ENCODE measurements around the gene HOXA5.

The HOXA5 gene

GRCh38 chr7:27174874-27175625 lies 31.6 kb upstream of the HOXA5 start:
- Histone ChIP-seq H3K27ac (ENCODE audit: extremely low read depth, low read depth, low read length) (peak overlapping the region; percentile 100), H3K4me3 (ENCODE audit: low read depth, low read length) (peak overlapping the region; percentile 76), H3K9me3 (ENCODE audit: control insufficient read depth, insufficient read depth, low read depth, low read length) (no peaks in the 10 kb centered on the region), H3K36me3 (ENCODE audit: control insufficient read depth in 2 of 2, insufficient read depth in 1 of 2, low read length in 2 of 2) (peaks cover 8% of the 10 kb centered on the region in 2 experiments), H3K4me1 (ENCODE audit: control insufficient read depth, insufficient read depth, low read length) (peaks cover 10% of the 10 kb centered on the region)
- POLR2A ChIA-PET = interaction anchor here (0.6 to 11.2 kb wide), 12 partner anchors 9 to 1312 kb away, joined by 3 to 237 read pairs (median 4); partner anchors contain the start of genes CBX3, HOXA11, HOXA13 and HOXA3
- CTCF ChIA-PET = interaction anchor here (0.7 to 2.2 kb wide), 2 partner anchors 9 to 466 kb away, joined by 3 to 7 read pairs; partner anchors contain the start of gene HOXA11
- TF ChIP-seq ZSCAN4 (tag by site-specific recombination; IDR thresholded peaks at IDR 0.05) (peak; percentile 79), GLIS1 (tag by site-specific recombination; IDR thresholded peaks at IDR 0.05) (peak; percentile 35; the same call in 1 of the 2 replicates), ATF2 (tag by site-specific recombination; IDR thresholded peaks at IDR 0.05; ENCODE audit: low read depth) (no peak), AEBP2 (tag by site-specific recombination; IDR thresholded peaks at IDR 0.05; ENCODE audit: borderline replicate concordance) (no peak), HOXD13 (CRISPR knock-in tag; IDR thresholded peaks at IDR 0.05; ENCODE audit: borderline replicate concordance) (no peak), SP3 (tag by site-specific recombination; IDR thresholded peaks at IDR 0.05) (peak; percentile 55; the same call in 1 of the 2 replicates), ZNF692 (tag by site-specific recombination; IDR thresholded peaks at IDR 0.05) (no peak), PRDM10 (tag by site-specific recombination; IDR thresholded peaks at IDR 0.05) (peak; percentile 96), ZNF248 (tag by site-specific recombination; IDR thresholded peaks at IDR 0.05) (no peak), REPIN1 (tag by site-specific recombination; IDR thresholded peaks at IDR 0.05; ENCODE audit: low read depth) (no peak), ZNF830 (tag by site-specific recombination; IDR thresholded peaks at IDR 0.05; ENCODE audit: low read depth) (no peak), KLF9 (tag by site-specific recombination; IDR thresholded peaks at IDR 0.05; ENCODE audit: low read depth) (peak; percentile 87), ZNF16 (tag by site-specific recombination; IDR thresholded peaks at IDR 0.05; ENCODE audit: low read depth) (no peak), WT1 (tag by site-specific recombination; IDR thresholded peaks at IDR 0.05) (peak; percentile 64), OSR2 (tag by site-specific recombination; IDR thresholded peaks at IDR 0.05) (peak; percentile 8; the same call in 1 of the 2 replicates), ZBTB21 (tag by site-specific recombination; IDR thresholded peaks at IDR 0.05) (no peak), ZNF433 (tag by site-specific recombination; IDR thresholded peaks at IDR 0.05; ENCODE audit: low read depth) (no peak), ZIC2 (tag by site-specific recombination; IDR thresholded peaks at IDR 0.05) (peak; percentile 84), ZNF449 (tag by site-specific recombination; IDR thresholded peaks at IDR 0.05) (no peak), ZNF610 (tag by site-specific recombination; IDR thresholded peaks at IDR 0.05; ENCODE audit: borderline replicate concordance) (no peak), ZNF416 (tag by site-specific recombination; IDR thresholded peaks at IDR 0.05) (no peak), PATZ1 (tag by site-specific recombination; IDR thresholded peaks at IDR 0.05) (peak; percentile 54), OVOL3 (tag by site-specific recombination; IDR thresholded peaks at IDR 0.05) (no peak), ZNF132 (tag by site-specific recombination; IDR thresholded peaks at IDR 0.05; ENCODE audit: borderline replicate concordance) (no peak)
